ENCODE data around the gene TCEAL5.
"Not testable (repeated sequence)": the region's sequence is repeated elsewhere in the genome, so short reads cannot be mapped to it uniquely, and the experiment has no call there.

Gene TCEAL5

DNA sequence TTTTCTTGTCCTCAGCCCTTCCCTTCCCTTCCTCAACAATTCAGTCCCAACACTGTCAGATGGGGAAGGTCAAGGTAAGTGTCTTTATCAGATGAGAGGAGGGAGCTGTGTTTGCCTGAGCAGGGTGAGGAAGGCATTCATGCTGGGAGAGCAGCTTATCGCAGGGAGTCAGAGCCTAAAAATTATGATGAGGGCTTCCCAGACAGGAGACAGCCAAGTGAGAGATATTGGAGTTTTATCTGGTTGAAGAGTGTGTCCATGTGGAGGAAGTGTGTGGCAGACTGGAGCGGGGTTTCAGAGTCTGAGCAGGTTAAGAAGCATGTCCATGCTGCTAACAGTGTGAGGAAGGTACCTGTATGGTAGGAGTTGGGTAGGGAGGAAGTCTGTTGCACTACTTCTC is 43.3 kb downstream of the TCEAL5 start:
- DNase-seq, result no peak

DNA sequence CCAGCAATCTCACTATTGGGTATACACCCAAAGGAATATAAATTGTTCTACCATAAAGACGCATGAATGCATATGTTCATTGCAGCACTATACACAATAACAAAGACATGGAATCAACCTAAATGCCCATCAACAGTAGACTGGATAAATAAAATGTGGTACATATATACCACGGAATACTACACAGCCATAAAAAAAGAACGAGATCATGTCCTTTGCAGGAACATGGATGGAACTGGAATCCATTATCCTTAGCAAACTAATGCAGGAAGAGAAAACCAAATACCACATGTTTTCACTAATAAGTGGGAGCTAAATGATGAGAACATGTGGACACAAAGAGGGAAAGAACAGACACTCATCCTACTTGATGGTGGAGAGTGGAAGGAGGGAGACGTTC is 50.6 kb downstream of the TCEAL5 start:
- DNase-seq, result not testable (repeated sequence)

Measured in suppressor macrophage treated with lipopolysaccharide for 4 hours (primary cell).